ENCODE results near the gene SMIM22.

Gene SMIM22

GRCh38 chr16:4828567-4829321, 33.6 kb downstream of the SMIM22 start:
- DNase-seq = no peak

GRCh38 chr16:4830408-4830807, 35.2 kb downstream of the SMIM22 start:
- no peak for DNase-seq

- DNase-seq = no peak
Observed at GRCh38 chr16:4831616-4832015, 36.4 kb downstream of the SMIM22 start.

GRCh38 chr16:4832698-4833343, 37.7 kb downstream of the SMIM22 start:
- DNase-seq = no peak

GRCh38 chr16:4833584-4833983, 38.4 kb downstream of the SMIM22 start:
- DNase-seq = no peak

GRCh38 chr16:4836727-4837126, 41.6 kb downstream of the SMIM22 start:
- DNase-seq = no peak

- no peak for DNase-seq
Observed at GRCh38 chr16:4837733-4838501, 42.7 kb downstream of the SMIM22 start.

GRCh38 chr16:4839942-4840341, 44.8 kb downstream of the SMIM22 start:
- DNase-seq = no peak

GRCh38 chr16:4840984-4841383, 45.8 kb downstream of the SMIM22 start:
- no peak for DNase-seq
